Measurements from ENCODE around the gene RASSF5.
A peak's percentile ranks its signal among the peaks of the same experiment; 100 is the strongest.
"Not testable (repeated sequence)": the region's sequence is repeated elsewhere in the genome, so short reads cannot be mapped to it uniquely, and the experiment has no call there.

RASSF5 gene

GRCh38 chr1:206477110-206477509, 30.2 kb upstream of the RASSF5 start:
- no peak for DNase-seq

DNA sequence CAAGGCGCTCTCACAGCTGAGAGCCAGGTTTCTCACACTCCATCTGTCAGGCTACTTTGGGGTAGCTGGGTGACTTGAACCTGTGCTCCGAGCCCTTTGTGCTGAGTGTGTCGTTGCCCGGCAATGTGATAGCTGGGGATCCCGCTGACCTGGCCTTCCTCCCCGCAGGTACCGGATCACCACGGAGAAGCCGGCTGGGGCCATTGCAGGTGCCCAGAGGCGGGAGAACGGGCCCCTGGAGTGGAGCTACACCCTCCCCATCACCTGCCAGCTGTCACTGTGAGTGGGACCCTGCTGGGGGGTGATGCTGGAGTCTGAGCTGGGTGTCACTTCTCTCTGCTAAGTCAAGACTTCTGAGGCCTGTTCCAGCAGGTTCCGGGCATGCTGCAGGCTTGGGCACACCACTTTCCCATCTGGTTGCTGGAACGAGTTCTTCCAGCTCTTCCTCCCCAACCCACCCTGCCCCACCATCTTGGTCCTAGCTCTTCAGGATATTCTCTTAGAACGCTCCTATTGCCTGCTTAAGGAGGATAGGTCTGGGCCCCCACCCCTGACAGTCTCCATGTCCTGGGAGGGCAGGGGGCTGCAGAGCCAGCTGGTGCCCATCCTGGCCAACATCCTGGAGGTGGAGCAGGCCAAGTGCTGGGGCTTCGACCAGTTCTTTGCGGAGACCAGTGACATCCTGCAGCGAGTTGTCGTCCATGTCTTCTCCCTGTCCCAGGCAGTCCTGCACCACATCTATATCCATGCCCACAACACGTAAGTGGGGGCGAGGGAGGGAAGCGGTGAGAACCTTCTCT, 29.6 kb upstream of the RASSF5 start:
- DNase-seq: peak in 1 of 2 experiments; percentile 16

DNA sequence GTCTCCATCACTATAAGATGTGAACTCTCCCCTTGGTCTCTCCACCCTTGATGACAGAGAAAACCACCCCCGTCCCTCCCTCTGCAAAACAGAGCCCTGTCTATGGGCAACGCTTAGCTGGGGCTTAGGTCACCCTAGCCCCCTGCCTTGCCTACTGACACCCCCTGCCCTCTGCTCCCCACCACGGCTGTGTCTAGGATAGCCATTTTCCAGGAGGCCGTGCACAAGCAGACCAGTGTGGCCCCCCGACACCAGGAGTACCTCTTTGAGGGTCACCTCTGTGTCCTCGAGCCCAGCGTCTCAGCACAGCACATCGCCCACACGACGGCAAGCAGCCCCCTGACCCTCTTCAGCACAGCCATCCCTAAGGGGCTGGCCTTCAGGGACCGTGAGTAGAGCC, 28.6 kb upstream of the RASSF5 start:
- no peak for DNase-seq

DNA sequence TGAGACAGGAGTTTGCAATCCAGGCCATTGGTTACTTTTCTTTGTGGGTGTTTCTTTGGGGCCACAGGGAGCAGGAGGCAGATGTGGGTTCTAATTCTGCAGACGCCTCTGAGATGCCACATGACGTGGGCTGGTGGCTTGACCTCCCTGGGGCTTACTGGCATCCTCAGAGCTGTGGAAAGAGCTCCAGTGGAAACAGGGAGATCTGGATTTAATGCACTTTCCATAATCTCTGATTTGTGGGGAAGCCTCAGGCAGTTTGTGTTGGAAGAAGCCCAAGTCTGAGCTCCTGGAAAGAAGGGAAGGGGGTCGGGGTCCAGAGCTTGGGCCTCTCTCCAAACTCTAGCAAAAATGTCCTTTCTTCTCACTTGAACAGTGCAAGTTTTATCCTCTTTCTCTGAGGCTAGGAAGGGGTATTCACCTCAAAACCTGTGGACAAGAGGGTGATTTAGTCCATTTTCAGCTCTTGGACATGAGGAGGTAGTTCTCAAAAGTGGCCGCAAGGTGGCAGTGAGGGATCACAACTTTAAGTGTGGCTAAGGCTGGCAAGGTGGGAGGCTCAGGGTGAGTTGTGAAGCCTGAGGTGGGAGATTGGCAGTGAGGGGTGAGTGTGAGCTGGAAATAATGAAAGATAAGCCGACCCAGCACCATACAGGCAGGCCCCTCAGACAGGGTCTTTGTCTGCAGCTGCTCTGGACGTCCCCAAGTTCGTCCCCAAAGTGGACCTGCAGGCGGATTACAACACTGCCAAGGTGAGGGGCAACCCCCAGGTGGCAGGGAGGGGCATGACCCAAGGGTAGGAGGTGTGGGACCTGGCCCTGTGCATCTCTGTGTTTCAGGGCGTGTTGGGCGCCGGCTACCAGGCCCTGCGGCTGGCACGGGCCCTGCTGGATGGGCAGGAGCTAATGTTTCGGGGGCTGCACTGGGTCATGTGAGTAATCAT, 27.9 kb upstream of the RASSF5 start:
- DNase-seq: peak; percentile 76 to 77

DNA sequence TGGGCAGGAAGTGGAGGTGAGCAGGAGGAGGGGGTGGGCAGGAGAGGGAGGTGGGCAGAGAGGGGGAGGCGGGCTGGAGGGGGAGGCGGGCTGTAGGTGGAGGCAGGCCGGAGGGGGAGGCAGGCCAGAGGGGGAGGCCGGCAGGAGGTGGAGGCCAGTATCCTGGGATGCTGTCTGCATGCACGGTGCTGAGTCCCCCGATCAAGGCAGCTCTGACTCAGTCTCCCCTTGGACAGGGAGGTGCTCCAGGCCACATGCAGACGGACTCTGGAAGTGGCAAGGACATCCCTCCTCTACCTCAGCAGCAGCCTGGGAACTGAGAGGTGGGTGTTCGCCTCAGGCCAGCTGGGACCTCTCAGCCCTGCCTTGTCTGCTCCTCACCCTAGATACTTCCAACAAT, 27.1 kb upstream of the RASSF5 start:
- no peak for DNase-seq

GRCh38 chr1:206482611-206483010, 24.7 kb upstream of the RASSF5 start:
- no peak for DNase-seq

GRCh38 chr1:206483864-206484263, 23.5 kb upstream of the RASSF5 start:
- DNase-seq: not testable (repeated sequence)

GRCh38 chr1:206484901-206485300, 22.4 kb upstream of the RASSF5 start:
- no peak for DNase-seq

- no peak for DNase-seq
These were observed 20.1 kb upstream of the RASSF5 start for GRCh38 chr1:206486995-206487788.

DNA sequence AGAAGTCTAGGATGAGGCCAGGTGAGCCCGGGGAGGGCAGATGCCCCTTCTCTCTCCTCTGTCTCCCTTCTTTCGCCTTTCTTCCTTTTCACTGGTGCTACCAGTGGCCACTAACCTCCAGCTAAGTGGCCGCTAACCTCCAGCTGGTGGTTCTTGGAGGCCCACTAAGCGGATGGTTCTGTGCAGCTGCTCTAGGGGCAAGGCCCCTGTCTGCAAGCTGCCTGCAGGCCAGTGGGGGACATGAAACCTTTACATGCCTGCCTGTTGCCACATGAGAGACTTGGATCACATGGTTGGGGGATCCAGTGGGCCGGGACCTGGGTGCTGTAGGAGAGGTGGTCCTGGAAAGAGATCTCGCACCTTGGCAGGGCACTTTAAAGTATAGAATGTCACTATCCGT, 19.4 kb upstream of the RASSF5 start:
- DNase-seq: no peak

- no peak for DNase-seq
These were observed 18.9 kb upstream of the RASSF5 start for GRCh38 chr1:206488466-206488865.

DNA sequence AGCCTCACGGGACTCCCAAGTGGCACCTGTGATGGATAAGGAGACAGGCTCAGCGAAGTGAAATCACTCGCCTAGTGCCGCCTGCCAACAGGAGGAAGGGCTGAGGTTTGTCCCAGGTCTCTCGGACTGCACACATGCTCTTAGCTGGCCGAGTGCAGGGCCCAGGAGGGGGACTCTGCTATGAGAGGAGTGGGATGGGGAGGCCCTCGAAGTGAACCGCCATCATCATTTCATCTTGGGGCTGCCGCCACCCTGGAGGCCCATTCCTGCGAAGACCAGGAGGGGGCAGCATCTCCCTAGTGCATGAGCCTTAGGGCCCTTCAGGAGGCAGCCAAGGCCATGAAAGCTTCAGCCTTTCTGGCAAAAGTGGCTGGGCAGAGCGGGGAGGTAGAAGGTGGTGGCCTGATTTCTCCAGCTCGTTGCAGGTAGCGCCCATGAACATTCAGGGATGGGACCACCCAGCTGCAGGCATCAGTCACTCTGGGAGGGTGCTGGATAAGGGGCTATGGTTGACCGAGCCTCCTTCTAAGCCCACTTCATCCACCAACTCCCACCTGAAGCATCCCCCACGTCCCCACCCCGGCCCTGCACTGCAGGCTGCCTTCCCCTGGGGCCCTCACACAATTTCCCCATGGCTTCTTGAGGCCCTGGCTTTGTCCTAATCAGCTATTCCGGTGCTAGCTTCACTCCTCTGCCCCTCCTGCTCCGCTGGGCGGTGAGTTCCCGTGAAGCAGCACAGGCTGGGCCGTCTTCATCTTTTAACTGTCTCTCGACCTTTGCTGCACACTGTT, 17.2 kb upstream of the RASSF5 start:
- DNase-seq: peak; percentile 34 to 77

DNA sequence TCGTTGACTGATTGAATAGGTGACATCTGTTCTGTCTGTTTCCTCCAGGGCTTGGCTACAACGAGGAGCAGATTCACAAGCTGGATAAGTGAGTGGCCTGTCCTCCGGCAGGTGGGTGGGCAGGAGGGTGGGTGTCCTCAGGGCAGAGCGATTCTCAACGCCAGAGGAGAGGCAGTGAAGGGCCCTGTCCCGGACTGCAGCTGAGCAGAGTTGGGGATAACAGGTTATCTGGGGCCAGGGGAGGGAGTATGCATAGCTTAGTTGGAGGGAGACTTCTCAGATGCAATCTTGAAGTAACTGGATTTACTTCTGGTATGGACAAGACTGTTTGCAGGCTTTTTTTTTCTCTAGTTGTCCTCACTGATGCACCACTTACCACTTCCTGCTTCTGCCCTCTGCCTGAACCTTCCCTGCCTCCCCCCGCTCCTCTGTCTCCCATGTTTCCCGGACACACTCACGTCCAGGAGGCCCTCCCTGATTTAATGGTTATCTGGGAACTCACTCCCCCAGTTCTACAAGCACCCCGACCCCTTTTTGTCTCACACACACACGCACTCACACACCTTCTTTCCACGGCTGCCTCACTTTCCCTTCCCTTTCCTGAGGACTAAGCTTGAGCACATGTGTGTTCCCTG, 16.4 kb upstream of the RASSF5 start:
- peak in 1 of 2 experiments; percentile 40 for DNase-seq

DNA sequence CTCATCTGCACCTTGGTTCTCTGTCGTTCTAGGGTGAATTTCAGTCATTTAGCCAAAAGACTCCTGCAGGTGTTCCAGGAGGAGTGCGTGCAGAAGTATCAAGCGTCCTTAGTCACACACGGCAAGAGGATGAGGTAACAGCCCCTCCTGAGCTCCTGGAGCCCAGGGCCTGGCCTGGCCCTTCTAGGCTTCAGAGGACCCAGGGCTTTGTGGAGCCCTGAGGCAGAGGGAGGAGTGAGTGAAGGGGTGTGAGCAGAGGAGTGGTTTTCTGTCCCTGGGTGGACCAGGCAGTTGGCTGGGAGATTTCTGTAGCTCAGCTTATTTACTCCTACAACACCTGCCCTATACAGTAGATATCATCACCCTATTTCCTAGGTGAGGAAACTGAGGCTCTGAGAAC, 15.7 kb upstream of the RASSF5 start:
- DNase-seq: no peak

DNA sequence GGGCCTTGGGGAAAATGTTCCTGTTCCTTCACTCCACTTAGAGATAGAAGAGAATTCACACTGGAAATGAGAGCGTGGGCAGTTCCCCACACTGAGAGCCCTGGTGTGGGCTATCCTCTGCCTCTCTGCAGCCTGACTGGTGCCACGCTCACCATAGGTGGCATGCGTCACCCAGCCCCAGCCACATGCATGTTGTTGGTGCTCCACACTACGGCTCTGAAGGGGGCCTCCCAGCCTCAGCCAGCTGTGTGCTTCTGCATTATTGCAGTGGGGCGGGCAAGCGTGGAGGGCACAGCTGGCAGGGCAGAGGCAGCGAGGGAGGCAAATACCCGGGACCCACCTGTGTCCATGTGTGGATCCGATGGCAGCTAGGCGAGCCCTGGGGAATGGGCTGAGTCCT, 14.7 kb upstream of the RASSF5 start:
- DNase-seq: no peak

DNA sequence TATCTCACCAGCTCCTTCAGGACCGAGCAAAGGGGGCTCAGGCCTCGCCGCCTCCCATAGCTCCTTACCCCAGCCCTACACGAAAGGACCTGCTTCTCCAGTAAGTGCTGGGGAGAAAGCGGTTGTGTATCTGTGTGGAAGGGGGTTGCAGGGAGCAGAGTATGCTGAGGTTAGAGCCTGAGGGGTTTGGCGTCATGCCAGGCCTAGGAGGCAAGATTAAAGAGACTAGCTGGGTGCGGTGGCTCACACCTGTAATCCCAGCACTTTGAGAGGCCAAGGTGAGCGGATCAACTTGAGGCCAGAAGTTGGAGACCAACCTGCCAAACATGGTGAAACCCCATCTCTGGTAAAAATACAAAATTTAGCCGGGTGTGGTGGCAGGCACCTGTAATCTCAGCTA, 14.1 kb upstream of the RASSF5 start:
- no peak for DNase-seq

DNA sequence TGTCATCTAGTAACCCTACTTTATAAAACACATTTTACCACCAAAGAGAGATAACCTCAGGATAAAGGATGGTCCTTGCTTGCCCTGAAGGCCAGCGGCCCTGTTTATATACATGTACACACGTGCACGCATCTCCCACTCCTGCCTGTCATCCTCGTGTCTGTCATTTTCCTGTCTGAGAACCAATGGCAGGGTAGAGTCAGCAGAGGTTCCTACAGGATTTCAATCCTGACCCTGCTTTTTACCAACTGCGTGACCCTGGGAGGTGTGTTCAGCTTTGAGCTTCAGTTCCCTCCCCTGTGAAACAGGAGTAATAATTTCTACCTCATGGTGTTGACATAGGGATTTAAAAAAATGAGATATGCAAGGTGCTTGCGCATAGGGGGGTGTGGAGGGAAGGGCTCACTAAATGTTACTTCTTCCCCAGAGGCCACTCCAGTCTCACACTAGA, 12.3 kb upstream of the RASSF5 start:
- DNase-seq: no peak

GRCh38 chr1:206495493-206496046, 11.8 kb upstream of the RASSF5 start:
- no peak for DNase-seq

DNA sequence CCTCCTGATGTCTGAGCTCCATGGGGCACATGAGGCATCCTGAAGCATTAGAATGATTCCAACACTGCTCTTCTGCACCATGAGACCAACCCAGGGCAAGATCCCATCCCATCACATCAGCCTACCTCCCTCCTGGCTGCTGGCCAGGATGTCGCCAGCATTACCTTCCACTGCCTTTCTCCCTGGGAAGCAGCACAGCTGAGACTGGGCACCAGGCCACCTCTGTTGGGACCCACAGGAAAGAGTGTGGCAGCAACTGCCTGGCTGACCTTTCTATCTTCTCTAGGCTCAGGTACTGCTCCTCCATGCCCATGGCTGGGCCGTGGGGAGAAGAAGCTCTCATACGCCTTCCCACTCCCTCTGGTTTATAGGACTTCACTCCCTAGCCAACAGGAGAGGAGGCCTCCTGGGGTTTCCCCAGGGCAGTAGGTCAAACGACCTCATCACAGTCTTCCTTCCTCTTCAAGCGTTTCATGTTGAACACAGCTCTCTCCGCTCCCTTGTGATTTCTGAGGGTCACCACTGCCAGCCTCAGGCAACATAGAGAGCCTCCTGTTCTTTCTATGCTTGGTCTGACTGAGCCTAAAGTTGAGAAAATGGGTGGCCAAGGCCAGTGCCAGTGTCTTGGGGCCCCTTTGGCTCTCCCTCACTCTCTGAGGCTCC, 11.1 kb upstream of the RASSF5 start:
- DNase-seq: no peak

DNA sequence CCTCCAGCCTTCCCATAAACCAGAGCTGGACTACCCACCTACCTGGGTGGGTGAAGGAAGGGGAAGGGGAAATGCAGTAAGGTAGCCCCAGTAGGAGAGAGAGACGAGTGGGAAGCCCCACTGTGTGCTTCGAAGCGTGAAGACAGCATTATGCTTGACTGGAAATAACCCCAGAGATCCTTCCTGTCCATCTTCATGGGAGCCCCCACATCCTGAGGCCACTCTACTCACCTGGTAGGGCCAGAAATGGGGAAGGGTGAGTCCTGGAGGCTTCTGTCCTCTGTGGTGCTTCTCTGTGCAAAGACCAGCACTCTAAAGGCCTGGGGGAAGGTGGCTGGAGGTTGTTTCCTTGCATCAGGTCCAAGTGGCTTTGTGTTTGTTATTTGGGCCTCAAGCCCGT, 10.0 kb upstream of the RASSF5 start:
- no peak for DNase-seq

GRCh38 chr1:206497774-206498173, 9.6 kb upstream of the RASSF5 start:
- no peak for DNase-seq
